Stimulated activated CD4-positive, alpha-beta T cell treated with anti-CD3 and anti-CD28 coated beads, Interleukin-1b, Interleukin-23, amount 100 ng/mL, for 4 hours (primary cell): ENCODE measurements around the gene GDAP2.
"Not testable (repeated sequence)": the region's sequence is repeated elsewhere in the genome, so short reads cannot be mapped to it uniquely, and the experiment has no call there.

ENCODE experiments used
- DNase-seq, 2 donors: peaks; one replicate each; pipeline ENCODE4 v3.0.0-alpha.2; 2020; ENCODE audit warnings: low read depth in 2 of 2

GDAP2 gene, protein sequence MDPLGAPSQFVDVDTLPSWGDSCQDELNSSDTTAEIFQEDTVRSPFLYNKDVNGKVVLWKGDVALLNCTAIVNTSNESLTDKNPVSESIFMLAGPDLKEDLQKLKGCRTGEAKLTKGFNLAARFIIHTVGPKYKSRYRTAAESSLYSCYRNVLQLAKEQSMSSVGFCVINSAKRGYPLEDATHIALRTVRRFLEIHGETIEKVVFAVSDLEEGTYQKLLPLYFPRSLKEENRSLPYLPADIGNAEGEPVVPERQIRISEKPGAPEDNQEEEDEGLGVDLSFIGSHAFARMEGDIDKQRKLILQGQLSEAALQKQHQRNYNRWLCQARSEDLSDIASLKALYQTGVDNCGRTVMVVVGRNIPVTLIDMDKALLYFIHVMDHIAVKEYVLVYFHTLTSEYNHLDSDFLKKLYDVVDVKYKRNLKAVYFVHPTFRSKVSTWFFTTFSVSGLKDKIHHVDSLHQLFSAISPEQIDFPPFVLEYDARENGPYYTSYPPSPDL

GRCh38 chr1:117929343-117930172, at the start of gene GDAP2, which contains the start of gene WDR3:
GDAP2 (minus strand) TSS chr1:117929621; CDS start chr1:117920357, 9,264 bp downstream.
WDR3 (plus strand) TSS chr1:117929739; CDS start chr1:117933320, 3,581 bp downstream.
- peak; percentile 88 to 90 for DNase-seq

- no peak for DNase-seq
Measured at GRCh38 chr1:117976381-117976780, 47.0 kb upstream of the GDAP2 start.

GRCh38 chr1:117971777-117972176, 42.4 kb upstream of the GDAP2 start:
- DNase-seq = no peak

GRCh38 chr1:117970252-117970651, 40.8 kb upstream of the GDAP2 start:
- DNase-seq = no peak

DNA sequence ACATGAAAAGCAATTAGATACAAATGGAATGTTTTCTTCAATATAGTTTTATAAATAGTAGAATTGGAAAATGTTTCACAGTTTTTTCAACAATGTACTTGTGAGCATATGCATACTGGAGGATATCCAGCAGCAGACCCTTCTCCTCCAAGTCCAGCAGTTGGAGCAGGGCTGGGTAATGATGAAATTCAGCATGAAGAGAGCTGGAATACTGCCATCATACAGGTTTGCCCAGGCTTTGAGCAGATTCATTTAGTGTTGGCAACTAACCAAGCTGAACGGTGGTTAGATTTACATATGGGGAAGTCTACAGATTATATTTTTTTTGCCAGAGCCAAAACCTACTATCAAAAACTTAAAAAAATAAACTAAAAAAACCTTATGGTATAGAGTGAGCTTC, 38.5 kb upstream of the GDAP2 start:
- DNase-seq = no peak

GRCh38 chr1:117967477-117967876, 38.1 kb upstream of the GDAP2 start:
- DNase-seq = no peak

- DNase-seq = no peak
Measured at GRCh38 chr1:117964290-117965038, 35.0 kb upstream of the GDAP2 start.

GRCh38 chr1:117959364-117959763, 29.9 kb upstream of the GDAP2 start:
- DNase-seq = no peak

DNA sequence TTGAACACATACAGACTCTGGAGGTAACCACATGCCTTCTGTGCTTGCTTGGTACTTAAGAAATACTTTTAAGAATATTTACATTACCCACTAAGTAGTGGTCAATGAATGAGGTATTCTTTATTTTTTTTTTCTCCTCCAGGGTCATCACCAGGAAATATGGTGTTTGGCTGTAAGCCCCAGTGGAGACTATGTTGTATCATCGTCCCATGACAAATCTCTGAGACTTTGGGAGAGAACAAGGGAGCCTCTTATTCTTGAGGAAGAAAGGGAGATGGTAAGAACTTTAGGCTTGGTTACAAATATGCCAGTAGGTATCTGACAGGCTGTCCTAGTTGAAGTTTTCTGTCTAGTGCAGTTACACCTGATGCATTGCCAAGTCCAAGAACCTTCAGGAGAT, 23.0 kb upstream of the GDAP2 start:
- DNase-seq = no peak

DNA sequence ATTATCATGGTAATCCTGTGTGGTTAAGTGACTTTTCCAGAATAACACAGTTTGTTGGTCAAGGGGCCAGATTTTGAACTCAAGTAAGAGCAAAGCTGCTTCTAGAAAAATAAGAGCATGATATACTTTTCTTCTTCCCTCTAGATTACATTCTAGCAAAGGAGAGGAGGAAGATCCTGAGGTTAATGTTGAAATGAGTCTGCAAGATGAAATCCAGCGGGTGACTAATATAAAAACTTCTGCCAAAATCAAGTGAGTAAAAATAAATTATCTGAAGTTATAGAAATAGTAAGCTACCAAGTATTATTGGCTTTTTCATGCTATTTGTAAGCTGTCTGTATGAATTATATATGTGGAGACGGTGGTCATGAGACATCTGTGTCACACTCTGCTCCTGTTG, 12.9 kb upstream of the GDAP2 start:
- no peak for DNase-seq

DNA sequence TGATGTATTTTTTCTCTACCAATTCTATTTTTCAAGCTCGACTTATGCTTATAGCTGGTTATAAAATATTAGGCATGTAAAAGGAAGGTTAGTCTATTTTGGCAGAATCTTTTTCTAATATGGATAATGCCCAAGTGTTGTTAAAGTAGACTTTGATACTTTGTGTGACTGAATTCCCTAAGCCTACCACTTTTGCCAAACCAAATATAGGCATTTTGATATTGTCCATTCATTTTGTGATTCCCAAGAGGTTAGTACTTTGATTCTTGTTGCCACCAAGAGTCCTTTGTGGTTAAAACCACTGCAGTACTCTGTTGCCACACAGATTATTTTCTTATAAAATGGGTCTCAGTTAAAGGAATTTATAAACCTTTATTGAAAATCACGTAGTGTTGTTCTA, 4.3 kb upstream of the GDAP2 start:
- DNase-seq = no peak

GRCh38 chr1:117932576-117932975, 3.2 kb upstream of the GDAP2 start:
- DNase-seq = no peak

GRCh38 chr1:117930484-117930883, 1.1 kb upstream of the GDAP2 start:
- no peak for DNase-seq

DNA sequence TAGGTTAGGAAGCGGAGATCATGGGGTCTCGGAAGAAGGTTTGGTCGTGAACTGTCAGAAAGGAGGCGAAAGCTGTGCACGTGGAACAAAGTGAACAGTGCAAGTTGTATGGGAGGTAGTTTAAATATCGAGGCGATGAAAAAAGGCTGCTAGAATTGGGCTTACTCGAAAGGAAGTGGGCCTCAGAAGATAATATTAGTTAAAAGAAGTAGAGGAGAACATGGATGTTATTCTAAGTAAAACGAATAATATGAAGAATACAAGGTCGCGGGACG, 689 bp upstream of the GDAP2 start:
- DNase-seq = no peak

DNA sequence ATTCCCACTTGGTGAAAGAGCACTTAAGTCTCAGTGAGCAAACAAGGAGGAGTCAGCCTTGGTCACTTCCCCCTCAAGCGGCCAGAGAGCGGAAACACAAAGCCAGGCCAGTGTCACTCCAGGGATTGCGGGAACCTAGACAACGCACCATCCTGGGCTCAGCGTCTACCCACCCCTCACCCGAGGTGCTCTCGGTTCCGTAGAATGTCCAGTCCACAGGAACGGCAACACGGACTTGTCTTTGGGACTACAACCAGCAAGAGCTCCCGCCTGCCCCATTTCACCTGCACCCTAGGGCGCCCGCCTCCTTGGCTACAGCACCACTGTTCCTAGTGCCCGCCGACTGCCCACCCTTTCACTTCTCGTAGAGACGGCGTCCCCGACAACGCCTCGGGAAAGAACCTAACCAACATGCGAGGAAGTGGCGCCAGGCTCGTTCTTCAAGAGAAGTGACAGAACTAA, 509 bp downstream of the GDAP2 start:
- peak in 1 of 2 donors; percentile 5 for DNase-seq

DNA sequence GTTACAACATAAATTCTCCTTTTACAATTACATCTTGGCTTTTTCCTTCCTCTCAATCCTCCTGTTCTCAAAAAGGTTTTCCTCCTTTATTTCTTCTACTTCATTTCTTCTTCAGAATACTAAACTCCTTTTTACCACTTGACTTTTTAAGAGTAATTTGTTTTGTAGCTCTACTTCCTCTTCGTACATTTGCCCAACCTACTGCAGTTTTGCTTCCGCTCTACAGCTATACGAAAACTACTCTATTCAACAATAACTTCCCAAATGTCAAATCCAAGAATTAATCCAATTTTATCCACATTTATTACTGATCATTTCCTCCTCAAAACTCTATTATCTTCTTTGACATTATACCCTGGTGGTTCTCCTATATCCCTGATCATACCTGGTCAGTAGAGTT, 3.4 kb downstream of the GDAP2 start:
- DNase-seq = no peak

- not testable (repeated sequence) for DNase-seq
Measured at GRCh38 chr1:117922717-117923116, 6.7 kb downstream of the GDAP2 start.

- DNase-seq = no peak
Measured at GRCh38 chr1:117921991-117922390, 7.4 kb downstream of the GDAP2 start.

GRCh38 chr1:117919376-117919775, 10.0 kb downstream of the GDAP2 start:
- no peak for DNase-seq

GRCh38 chr1:117911051-117911450, 18.4 kb downstream of the GDAP2 start:
- DNase-seq = no peak

DNA sequence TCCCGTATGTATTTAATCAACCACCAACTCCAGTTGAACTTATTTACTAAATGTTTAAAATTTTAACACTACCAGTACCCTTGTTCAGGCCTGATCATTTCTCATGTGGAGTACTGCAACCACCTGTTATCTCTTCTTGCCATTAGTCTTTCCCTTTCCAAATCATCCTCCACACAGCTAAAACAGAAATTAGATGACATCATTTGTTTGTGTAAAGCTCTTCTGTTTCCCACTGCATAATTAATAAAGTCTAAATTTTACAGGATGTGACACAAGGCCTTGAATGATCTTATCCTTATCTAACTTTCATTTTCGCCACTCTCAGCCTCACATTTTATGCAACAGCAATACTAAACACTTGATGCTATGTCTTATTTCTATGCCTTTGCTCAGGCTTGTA, 24.4 kb downstream of the GDAP2 start:
- DNase-seq = no peak

GRCh38 chr1:117904485-117904884, 24.9 kb downstream of the GDAP2 start:
- no peak for DNase-seq
